GM21717 (cell line): ENCODE results near the gene C4A.
"Not testable (repeated sequence)": the region's sequence is repeated elsewhere in the genome, so short reads cannot be mapped to it uniquely, and the experiment has no call there.

Experiments
- ATAC-seq: cut with Tn5 transposase; IDR thresholded peaks from one replicate; pipeline ENCODE4 v1.9.1; 2021; ENCODE audit warnings: mild to moderate bottlenecking, moderate library complexity; ENCODE audit not compliant: unreplicated experiment

C4A gene

DNA sequence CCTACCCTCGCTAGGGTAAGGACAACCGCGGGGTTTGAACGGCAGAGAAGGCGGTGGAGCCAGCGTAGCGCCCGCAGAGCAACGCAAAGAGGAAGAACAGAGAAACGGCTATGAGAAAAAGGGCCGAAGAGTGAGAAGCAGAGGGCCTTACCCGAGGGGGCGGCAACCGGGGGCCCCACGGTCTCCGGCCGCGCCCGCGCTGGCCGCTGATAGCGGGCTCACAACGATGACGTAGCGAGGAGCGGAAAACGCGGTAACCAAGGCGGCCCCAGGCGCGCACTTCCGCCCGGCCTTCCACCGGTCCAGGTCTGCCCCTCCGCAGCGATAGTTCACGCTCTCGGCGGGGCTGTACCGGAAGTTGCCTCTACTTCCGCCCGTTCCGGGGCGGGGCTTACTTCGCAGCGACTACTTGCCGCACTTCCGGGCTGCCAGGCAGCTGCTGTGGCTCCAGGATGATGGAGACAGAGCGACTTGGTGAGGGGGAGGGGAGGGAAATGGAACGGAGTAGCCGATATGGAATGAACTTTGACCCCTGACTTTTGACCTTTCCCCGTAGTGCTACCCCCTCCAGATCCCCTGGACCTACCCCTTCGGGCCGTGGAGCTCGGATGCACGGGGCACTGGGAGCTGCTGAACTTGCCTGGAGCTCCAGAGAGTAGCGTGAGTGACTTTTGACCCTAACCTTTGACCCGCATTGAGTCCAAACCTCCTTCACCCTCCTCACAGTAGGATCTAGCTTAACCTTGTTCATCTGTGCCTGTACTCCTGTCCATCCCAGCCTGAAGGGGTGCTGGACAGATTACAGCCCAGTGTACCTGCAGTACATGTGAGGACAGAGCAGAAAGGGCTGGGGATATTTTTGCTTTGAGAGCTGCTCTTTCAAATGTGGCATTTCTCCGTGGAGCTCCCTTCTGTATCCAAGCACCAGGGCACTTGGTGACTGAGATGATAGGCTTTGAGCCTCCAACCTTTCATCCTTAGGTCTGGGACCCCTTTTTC, 22.8 kb upstream of the C4A start, which contains the start of the genes NELFE and SKIC2:
TSS of gene NELFE (minus strand) at position 231 of the 999 bp plus-strand sequence. CDS start 525 bp downstream, outside the sequence.
TSS of gene SKIC2 (plus strand) at position 435 of the 999 bp plus-strand sequence. CDS start at position 453, 18 bp downstream.
- ATAC-seq, result peak; percentile 80

DNA sequence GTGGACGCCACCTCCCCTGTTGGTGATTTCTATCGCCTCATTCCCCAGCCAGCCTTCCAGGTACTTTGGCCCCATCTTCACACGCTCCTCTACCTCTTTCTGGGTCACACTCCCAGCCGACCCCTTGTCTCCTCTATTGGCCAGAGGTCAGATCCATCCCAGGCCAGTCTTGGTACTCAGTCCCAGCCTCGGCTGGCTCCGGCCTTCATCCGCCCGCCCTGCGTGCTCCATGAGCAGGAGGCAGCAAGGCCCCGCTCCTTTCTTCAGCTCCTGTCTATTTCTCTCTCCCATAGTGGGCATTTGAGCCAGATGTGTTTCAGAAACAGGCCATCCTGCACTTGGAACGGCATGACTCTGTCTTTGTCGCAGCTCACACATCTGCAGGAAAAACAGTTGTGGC, 20.2 kb upstream of the C4A start:
- no peak for ATAC-seq

DNA sequence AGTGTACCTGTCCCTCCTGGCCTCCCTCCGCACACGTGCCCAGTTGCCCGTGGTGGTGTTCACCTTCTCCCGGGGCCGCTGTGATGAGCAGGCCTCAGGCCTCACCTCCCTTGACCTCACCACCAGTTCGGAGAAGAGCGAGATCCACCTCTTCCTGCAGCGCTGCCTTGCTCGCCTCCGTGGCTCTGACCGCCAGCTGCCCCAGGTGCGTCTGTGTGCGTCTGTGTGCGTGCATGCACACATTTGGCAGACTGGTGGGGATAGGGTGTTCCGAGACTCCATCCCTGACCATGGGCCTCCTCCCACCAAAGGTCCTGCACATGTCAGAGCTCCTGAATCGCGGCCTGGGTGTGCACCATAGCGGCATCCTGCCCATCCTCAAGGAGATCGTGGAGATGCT, 17.9 kb upstream of the C4A start:
- ATAC-seq, result no peak

DNA sequence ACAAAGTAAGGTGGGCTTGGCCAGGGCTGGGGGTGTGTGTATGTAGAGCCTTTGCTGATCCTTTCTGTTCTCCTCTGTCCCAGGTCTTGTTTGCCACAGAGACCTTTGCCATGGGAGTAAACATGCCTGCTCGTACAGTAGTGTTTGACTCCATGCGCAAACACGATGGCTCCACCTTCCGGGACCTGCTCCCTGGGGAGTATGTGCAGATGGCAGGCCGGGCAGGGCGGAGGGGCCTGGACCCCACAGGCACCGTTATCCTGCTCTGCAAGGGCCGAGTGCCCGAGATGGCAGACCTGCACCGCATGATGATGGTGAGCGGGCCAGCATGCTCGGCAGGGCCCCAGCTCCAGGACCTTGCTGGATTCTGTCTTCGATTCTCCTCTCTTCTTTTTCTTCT, 16.2 kb upstream of the C4A start:
- ATAC-seq, result no peak

DNA sequence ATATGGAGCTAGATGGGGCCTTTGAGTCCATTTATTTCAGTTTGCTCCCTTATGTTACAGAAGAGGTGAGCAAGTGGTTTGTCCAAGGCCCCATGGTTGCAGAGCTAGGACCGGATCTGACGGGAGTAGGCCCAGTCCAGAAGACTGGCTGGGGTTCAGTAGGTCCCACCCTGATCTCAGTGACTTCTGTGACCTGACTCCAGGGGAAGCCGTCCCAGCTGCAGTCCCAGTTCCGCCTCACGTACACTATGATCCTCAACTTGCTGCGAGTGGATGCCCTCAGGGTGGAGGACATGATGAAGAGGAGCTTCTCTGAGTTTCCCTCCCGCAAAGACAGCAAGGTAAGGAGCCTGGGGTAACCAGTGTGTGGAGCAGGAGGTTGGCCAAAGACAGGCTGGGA, 15.4 kb upstream of the C4A start:
- ATAC-seq, result no peak

DNA sequence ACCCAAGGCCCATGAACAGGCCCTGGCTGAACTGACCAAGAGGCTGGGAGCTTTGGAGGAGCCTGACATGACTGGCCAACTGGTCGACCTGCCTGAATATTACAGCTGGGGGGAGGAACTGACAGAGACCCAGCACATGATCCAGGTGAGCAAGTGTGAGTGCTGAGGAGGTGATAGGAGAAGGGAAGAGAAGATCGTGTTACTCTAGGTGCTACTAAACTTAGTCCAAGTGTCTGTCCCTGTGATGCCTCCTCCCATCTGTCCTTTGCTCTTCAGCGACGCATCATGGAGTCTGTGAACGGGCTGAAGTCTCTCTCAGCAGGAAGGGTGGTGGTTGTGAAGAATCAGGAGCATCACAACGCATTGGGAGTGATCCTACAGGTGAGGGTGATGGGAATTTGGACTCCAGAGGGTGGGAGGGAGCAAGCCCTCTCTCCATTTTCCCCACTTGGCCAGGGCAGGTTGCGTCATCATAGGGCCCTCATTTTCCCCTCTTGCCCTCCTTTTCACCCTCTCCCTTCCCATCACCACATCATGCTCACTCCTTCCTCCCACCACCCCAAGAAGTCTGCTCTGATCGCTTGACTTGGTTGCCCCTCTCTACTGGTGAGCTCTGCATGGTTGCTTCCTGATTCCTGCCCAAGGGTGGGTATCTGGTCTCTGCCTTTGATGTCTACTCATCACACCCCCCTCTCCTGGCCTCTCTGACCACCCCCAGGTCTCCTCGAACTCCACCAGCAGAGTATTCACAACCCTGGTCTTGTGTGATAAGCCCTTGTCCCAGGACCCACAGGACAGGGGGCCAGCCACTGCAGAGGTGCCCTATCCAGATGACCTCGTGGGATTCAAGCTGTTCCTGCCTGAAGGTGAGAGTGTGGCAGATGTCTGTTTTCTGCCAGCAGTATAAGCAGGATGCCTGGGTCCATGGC, 14.6 kb upstream of the C4A start:
- ATAC-seq, result no peak

DNA sequence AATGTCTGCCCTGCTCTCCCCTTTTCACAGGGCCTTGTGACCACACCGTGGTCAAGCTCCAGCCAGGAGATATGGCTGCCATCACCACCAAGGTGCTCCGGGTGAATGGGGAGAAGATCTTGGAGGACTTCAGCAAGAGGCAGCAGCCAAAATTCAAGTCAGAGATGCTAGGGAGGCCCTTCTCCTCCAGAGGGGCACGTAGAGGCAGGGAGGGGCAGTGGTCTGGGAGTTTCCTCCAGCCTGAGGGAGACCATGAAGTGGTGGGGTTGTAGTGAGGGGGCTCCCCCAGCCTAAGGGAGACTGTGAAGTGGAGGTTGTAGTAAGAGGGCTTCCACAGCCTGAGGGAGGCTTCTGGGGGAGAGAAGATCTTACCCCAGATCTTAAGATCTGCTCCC, 13.9 kb upstream of the C4A start:
- no peak for ATAC-seq

DNA sequence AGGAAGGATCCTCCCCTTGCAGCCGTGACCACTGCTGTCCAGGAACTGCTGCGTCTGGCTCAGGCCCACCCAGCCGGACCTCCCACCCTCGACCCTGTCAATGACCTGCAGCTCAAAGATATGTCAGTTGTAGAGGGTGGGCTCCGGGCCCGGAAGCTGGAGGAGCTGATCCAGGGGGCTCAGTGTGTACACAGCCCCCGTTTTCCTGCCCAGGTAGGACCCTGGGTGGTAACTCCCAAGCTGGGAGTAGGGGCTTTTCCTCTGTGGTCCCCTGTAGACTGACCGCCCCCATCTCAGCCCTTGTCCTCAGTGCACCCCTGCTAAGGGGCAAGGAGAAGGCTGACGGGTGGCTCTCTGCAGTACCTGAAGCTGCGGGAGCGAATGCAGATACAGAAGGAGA, 13.5 kb upstream of the C4A start:
- no peak for ATAC-seq

DNA sequence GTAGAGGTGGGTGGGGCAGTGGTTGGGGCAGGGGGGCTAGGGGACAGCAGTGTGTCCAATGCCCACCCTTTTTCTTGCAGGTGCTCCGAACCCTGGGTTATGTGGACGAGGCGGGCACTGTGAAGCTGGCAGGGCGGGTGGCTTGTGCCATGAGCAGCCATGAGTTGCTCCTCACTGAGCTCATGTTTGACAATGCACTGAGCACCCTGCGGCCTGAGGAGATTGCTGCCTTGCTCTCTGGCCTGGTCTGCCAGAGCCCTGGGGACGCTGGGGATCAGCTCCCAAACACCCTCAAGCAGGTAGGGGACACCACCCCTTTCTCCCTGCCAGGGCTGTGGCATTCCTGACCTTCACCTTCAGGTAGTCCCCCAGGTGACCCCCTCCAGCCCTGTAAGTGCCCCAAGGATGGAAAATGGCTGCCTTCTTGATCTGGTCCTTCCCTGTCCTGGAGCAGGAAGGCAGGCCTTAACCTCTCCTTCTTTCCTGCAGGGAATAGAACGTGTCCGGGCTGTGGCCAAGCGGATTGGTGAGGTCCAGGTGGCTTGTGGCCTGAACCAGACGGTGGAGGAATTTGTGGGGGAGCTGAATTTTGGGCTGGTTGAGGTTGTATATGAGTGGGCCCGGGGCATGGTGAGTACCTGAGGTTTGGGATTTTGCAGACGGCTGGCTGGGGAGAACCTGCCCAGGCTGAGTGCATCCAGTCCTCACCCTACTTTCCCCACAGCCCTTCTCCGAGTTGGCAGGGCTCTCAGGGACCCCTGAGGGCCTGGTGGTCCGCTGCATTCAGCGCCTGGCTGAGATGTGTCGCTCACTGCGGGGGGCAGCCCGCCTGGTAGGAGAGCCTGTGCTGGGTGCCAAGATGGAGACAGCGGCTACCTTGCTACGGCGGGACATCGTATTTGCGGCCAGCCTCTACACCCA, 12.8 kb upstream of the C4A start:
- ATAC-seq, result no peak

DNA sequence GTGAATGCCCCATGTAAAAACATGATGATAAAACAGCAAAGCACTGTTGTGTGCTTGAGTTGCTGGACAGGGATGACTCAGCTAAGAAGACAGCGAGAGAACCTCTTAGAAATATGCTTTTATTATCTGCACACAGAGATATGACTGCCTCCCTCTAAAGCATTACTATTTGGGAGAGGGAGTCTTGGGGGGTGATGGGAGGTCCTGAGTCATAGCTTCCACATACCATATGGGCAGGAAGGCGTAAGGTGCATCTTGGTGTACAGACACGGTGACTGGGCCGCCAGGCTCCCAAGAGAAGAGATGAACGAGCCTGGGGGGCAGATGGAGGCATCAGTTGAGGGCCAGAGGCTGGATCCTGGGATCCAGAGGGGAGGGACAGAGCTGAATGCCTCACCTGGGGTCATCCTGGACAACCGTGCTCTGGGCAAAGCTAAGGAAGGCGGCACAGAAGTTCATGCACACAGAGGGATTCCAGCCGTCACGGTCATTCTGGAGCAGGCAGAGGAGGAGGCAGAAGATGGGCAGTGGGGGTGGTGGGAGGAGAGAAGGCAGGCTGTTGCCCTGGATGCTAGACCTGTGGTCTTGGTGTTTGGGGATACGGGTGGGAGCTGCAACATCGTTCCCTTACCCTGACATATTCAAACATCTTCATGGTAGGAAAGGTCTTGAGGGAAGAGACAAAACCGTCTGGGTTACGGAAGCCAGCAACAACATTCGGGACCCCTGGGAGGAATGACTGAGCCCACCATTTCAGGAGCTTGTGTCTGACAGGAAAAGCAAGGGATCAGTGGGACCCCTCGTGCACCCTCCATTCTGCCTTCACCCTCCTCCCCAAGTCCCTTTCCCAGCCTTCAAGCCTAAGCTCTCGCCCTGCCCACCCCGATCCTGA, 11.9 kb upstream of the C4A start:
- ATAC-seq, result no peak

DNA sequence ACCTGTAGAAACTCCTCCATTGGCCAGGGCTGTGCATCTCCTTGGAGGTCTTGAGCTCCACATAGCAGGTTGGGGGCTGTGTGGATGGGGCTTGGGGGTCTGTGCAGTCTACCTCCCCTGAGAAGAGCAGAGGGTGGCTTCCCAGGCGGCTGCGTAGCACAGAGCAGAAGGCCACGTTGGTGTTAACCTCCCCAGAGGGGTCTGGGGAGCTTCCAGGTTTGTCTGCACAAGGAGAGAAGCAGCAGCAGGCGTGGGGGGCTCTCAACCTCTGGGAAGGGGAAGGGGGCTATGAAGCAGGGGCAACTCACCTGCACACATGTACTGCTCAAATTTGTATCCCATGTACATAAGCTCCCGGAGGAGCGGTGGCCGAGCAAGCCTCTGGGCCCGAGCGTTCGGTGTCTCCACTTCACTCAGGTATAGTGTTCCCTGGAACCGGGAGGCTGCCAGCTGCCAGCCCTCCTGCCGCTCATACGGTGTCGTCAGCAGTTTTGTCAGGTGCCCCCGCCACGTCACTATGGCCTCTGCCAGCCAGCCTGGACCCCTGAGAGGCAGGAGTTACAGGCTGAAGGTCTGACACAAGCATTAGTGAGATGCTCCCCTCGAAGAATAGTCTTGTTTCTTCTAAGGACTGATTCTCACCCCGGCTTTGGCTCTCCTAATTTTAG, 11.1 kb upstream of the C4A start:
- no peak for ATAC-seq

DNA sequence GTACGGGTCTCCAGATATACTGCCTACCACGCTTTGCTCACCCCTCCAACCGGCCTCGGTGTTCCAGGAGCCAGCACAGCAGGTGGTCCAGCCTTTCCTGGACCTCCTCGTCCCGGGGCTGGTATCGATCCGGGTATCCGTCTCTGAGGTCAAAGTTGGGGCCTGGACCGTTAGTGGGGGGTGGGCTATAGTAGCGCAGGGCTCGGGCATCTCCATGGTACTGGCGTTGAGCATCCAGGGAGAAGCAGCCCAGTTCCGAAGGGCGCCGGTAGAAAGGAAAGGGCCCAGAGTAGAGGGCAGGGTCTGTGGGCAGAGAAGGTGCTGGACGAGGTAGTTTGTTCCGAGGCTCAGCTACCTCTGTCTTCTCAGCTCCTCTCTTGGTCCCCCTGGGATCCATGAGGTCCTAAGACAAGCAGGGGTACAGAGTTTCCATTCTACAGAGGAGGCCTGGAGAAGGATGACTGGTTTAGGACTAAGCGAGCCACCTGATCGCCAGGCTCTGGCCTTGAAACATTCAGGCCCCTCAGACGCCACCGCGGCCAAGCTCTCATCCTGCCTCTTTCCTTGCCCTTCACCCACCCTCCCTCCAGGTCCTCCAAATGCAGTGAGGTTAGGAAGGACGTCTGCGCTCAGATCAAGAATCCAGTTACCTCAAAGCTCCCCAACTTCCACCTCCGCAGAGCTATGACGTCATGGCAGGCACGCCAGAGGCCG, 10.4 kb upstream of the C4A start:
- ATAC-seq, result no peak

DNA sequence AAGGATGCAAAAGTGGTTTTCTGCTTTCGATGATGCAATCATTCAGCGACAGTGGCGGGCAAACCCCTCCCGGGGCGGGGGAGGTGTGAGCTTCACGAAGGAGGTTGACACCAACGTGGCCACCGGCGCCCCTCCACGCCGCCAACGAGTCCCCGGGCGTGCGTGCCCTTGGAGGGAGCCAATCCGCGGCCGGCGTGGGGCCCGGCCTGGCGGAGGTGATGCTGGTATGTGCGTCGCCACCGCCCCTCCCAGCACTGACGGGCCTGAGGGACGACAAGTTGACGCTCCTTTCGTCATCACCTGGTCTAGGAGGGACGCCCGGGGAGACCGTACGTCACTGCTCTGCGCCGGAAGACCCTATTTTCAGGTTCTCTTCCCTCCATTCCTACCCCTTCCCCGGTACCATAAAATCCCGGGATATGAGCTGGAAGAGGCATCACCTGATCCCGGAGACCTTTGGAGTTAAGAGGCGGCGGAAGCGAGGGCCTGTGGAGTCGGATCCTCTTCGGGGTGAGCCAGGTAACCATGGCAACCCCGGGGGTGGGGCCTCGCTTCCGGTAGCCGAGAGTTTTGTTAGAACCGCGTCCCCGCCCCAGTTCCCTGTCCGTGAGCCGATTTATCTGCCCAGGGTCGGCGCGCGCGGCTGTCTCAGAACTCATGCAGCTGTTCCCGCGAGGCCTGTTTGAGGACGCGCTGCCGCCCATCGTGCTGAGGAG, 9.7 kb upstream of the C4A start, which contains the start of gene DXO:
TSS of gene DXO (minus strand) at position 146 of the 716 bp plus-strand sequence. CDS start 463 bp downstream, outside the sequence.
- peak; percentile 74 for ATAC-seq

DNA sequence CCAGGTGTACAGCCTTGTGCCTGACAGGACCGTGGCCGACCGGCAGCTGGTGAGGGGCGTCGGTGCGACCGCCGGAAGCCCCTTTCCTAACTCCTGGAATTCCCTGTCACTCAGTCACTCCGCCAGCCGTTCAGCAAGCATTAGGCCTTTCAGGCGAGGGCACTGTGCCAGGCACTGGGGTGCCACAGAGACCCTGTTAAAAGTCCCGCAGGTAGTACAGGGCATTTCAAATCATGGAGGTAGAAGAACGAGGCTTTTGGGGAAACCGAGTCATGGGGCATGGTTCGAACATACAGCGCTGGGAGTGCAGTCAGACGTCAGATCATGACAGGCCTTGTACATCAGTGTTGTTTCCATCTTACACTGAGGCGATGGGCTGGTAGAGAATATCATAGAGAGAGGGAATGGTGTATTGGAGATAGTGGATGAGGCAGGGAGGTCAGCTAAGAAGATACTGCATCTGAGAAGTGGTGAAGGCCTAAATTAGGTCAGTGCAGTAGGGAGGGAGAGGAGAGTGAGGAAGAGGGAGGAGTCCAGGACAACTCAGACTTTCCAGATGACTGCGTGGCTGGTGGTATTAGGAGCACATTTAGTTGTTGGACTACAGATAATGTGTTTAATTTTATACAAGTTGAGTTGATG, 9.0 kb upstream of the C4A start:
- ATAC-seq, result no peak

DNA sequence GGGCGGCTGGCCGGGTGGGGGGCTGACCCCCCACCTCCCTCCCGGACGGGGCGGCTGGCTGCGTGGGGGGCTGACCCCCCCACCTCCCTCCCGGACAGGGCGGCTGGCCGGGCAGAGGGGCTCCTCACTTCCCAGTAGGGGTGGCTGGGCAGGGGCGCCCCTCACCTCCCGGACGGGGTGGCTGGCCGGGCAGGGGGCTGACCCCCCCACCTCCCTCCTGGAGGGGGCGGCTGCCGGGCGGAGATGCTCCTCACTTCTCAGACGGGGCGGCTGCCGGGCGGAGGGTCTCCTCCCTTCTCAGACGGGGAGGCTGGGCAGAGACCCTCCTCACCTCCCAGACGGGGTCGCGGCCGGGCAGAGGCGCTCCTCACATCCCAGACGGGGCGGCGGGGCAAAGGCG, 5.8 kb upstream of the C4A start:
- not testable (repeated sequence) for ATAC-seq

DNA sequence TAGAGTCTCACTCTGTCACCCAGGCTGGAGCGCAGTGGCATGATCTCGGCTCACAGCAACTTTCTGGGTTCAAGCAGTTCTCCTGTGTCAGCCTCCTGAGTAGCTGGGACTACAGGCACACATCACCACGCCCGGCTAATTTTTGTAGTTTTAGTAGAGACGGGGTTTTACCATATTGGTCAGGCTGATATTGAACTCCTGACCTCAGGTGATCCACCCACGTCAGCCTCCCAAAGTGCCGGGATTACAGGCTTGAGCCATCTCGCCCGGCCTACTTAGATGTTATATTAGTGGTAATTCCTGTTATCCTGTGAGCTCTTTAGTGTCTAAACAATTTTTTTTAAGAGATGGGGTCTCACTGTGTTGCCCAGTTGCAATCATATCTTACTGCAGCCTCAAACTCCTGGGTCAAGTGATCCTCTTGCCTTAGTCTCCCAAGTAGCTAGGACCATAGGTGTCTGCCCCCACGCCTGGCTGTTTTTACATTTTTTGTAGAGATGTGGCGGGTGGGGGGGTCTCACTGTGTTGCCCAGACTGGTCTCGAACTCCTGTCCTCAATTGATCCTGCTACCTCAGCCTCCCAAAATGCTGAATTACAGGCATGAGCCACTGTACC, 3.9 kb upstream of the C4A start:
- ATAC-seq, result no peak
